ENCODE measurements around the gene IL9.

DNA sequence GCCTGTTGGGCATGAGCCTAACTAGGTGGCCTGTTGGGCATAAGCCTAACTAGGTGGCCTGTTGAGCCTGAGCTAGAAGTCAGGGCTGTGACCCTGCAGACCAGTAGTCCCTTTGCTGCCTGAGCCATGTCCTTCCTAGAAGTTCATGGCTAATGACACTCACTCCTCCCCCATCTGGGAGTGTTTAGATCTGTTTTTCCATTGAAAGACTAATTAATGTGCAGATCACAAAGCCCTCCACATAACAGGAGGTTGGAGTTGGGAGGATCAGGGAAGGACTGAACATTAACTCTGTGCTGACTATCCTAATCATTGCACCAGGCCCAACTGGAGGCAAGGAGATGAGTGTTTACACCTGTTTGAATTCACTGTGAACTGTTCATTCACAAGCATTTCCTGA lies 33.6 kb downstream of the IL9 start:
- TF ChIP-seq POLR2AphosphoS5 (IDR thresholded peaks at IDR 0.05) (no peak), POLR2A (IDR thresholded peaks at IDR 0.05) (no peak)
